WTC11 (cell line): ENCODE data around the gene RPL31. TPM values are rescaled to one million over a fixed set of nuclear protein-coding genes. Genes with fewer than 3 reads are reported as not detected.
A peak's percentile ranks its signal among the peaks of the same experiment; 100 is the strongest.

Experiments used
- ATAC-seq: fragments of 200-7000 bp; cut with Tn5 transposase; 2 replicates; pipeline ENCODE4 v1.10.0; 2021; ENCODE audit warnings: mild to moderate bottlenecking, moderate library complexity
- CTCF ChIA-PET: fragments of 300-600 bp; sonication (Branson Sonifier 250); formaldehyde crosslinking; loops from one replicate; lab custom pipeline; 2021; ENCODE audit warnings: antibody characterized with exemption; lab: Charles Lee
- POLR2A ChIA-PET: fragments of 350-600 bp; sonication (Branson Sonifier 250); formaldehyde crosslinking; loops from one replicate; lab custom pipeline; 2021; ENCODE audit warnings: antibody characterized with exemption; lab: Charles Lee
- DNase-seq: peaks from one replicate; pipeline ENCODE4 v3.0.0; 2021; ENCODE audit warnings: low spot score
- H3K27ac Mint-ChIP-seq: 2 replicates; pipeline ENCODE4 v1.8.0; 2021; ENCODE audit warnings: mixed read lengths
- H3K27me3 Mint-ChIP-seq: 2 replicates; pipeline ENCODE4 v1.8.0; 2021; ENCODE audit warnings: low read depth, mild to moderate bottlenecking, moderate library complexity, mixed read lengths
- H3K36me3 Mint-ChIP-seq: 2 replicates; pipeline ENCODE4 v1.8.0; 2021; ENCODE audit warnings: mixed read lengths
- H3K4me1 Mint-ChIP-seq: 2 replicates; pipeline ENCODE4 v1.8.0; 2022; ENCODE audit warnings: mixed read lengths
- H3K4me3 Mint-ChIP-seq: 2 replicates; pipeline ENCODE4 v1.8.0; 2021; ENCODE audit warnings: mild to moderate bottlenecking, moderate library complexity, mixed read lengths
- H3K9me3 Mint-ChIP-seq: 2 replicates; pipeline ENCODE4 v1.8.0; 2021; ENCODE audit warnings: mixed read lengths
- AFF4 ChIP-seq: sonication (generic); formaldehyde crosslinking; IDR thresholded peaks from 2 replicates; pipeline ENCODE4 v1.8.1; 2023; ENCODE audit warnings: mild to moderate bottlenecking, missing genetic modification reagents, borderline replicate concordance
- ARID4B ChIP-seq: sonication (generic); formaldehyde crosslinking; IDR thresholded peaks from 2 replicates; pipeline ENCODE4 v1.8.0; 2023; ENCODE audit warnings: missing genetic modification reagents, mild to moderate bottlenecking, borderline replicate concordance
- CREB1 ChIP-seq: sonication (generic); formaldehyde crosslinking; IDR thresholded peaks from 2 replicates; pipeline ENCODE4 v1.8.0; 2023; ENCODE audit warnings: mild to moderate bottlenecking, missing genetic modification reagents
- E2F1 ChIP-seq: sonication (generic); formaldehyde crosslinking; IDR thresholded peaks from 2 replicates; pipeline ENCODE4 v1.8.0; 2022; ENCODE audit warnings: mild to moderate bottlenecking, missing genetic modification reagents
- FOXP1 ChIP-seq: sonication (generic); formaldehyde crosslinking; IDR thresholded peaks from 2 replicates; pipeline ENCODE4 v1.8.0; 2022; ENCODE audit warnings: missing genetic modification reagents, mild to moderate bottlenecking, moderate library complexity, borderline replicate concordance
- HMGXB4 ChIP-seq: sonication (generic); formaldehyde crosslinking; IDR thresholded peaks from 2 replicates; pipeline ENCODE4 v1.8.1; 2023; ENCODE audit warnings: mild to moderate bottlenecking, moderate library complexity, missing genetic modification reagents
- IRF2 ChIP-seq: sonication (generic); formaldehyde crosslinking; IDR thresholded peaks from 2 replicates; pipeline ENCODE4 v1.8.0; 2022; ENCODE audit warnings: low read depth, missing genetic modification reagents, borderline replicate concordance
- NFATC4 ChIP-seq: fragments of 250-450 bp; sonication (Bioruptor Pico); IDR thresholded peaks from 2 replicates; pipeline ENCODE4 v1.9.0; 2021; ENCODE audit warnings: mild to moderate bottlenecking
- ZBTB21 ChIP-seq: sonication (generic); formaldehyde crosslinking; IDR thresholded peaks from 2 replicates; pipeline ENCODE4 v1.8.1; 2023; ENCODE audit warnings: mild to moderate bottlenecking, missing genetic modification reagents, borderline replicate concordance
- ZBTB43 ChIP-seq: sonication (generic); formaldehyde crosslinking; IDR thresholded peaks from 2 replicates; pipeline ENCODE4 v1.8.1; 2023; ENCODE audit warnings: mild to moderate bottlenecking, missing genetic modification reagents
- ZNF317 ChIP-seq: sonication (generic); formaldehyde crosslinking; IDR thresholded peaks from 2 replicates; pipeline ENCODE4 v1.8.1; 2023; ENCODE audit warnings: low read depth, mild to moderate bottlenecking, moderate library complexity, missing genetic modification reagents, borderline replicate concordance
- total RNA-seq: library from RNA; stranded (reverse); gene quantifications from 3 replicates; pipeline ENCODE4 v1.2.3, GENCODE V29; 2021

RPL31 gene
- total RNA-seq, 1 experiment from 2014 or later: 1,590 TPM

- TF ChIP-seq AFF4 (CRISPR knock-in tag): peak; percentile 40; the same call in 1 of the 2 replicates
- TF ChIP-seq ZBTB43: no peak; the same call in 1 of the 2 replicates
- TF ChIP-seq E2F1: 0 out of 2 replicates have a peak, but pooled peaks have one; percentile 28
- TF ChIP-seq ZBTB21 (CRISPR knock-in tag): peak; percentile 93
- peak; percentile 92; the same call in 1 of the 2 replicates for TF ChIP-seq ARID4B (CRISPR knock-in tag)
- peak; percentile 76; the same call in 1 of the 2 replicates for TF ChIP-seq HMGXB4 (CRISPR knock-in tag)
Observed at GRCh38 chr2:101001691-101002561, at the start of gene RPL31 (continued).

GRCh38 chr2:100952512-100952911 lies 49.6 kb upstream of the RPL31 start:
- Mint-ChIP-seq H3K9me3 (peaks cover 9% of the 10 kb centered on the region), H3K27ac (no peak overlapping the region), H3K4me1 (peaks cover 33% of the 10 kb centered on the region), H3K36me3 (no peaks in the 10 kb centered on the region; the same call in 1 of the 2 replicates), H3K4me3 (no peak overlapping the region), H3K27me3 (no peaks in the 10 kb centered on the region)
- CTCF ChIA-PET: no interaction called here
- TF ChIP-seq NFATC4 (no peak), CREB1 (CRISPR knock-in tag) (no peak), ZNF317 (CRISPR knock-in tag) (no peak), IRF2 (CRISPR knock-in tag) (no peak), FOXP1 (CRISPR knock-in tag) (no peak)
- ATAC-seq (no peak), DNase-seq (no peak)
- POLR2A ChIA-PET: no interaction called here
